HG03039 (cell line): ENCODE measurements around the gene NR6A1.

Source experiments
- ATAC-seq: cut with Tn5 transposase; IDR thresholded peaks from one replicate; pipeline ENCODE4 v1.9.1; 2021; ENCODE audit warnings: mild to moderate bottlenecking, moderate library complexity; ENCODE audit not compliant: unreplicated experiment

Gene NR6A1

GRCh38 chr9:124733964-124734740, 37.0 kb downstream of the NR6A1 start:
- no peak for ATAC-seq

- no peak for ATAC-seq
Measured at GRCh38 chr9:124730772-124731171, 40.3 kb downstream of the NR6A1 start.

- no peak for ATAC-seq
Measured at GRCh38 chr9:124726886-124727285, 44.2 kb downstream of the NR6A1 start.

- no peak for ATAC-seq
Measured at GRCh38 chr9:124725068-124725452, 46.1 kb downstream of the NR6A1 start.

- no peak for ATAC-seq
Measured at GRCh38 chr9:124724415-124725067, 46.6 kb downstream of the NR6A1 start.

GRCh38 chr9:124723352-124723751, 47.8 kb downstream of the NR6A1 start:
- ATAC-seq = no peak

- ATAC-seq = no peak
Measured at GRCh38 chr9:124721109-124721906, 49.8 kb downstream of the NR6A1 start.

- ATAC-seq = no peak
Measured at GRCh38 chr9:124720429-124721108, 50.5 kb downstream of the NR6A1 start.

- ATAC-seq = no peak
Measured at GRCh38 chr9:124718928-124719327, 52.2 kb downstream of the NR6A1 start.

- ATAC-seq = no peak
Measured at GRCh38 chr9:124717597-124717996, 53.5 kb downstream of the NR6A1 start.

GRCh38 chr9:124716808-124717207, 54.3 kb downstream of the NR6A1 start:
- no peak for ATAC-seq

- ATAC-seq = no peak
Measured at GRCh38 chr9:124710766-124711165, 60.3 kb downstream of the NR6A1 start.

- ATAC-seq = no peak
Measured at GRCh38 chr9:124709292-124709690, 61.8 kb downstream of the NR6A1 start.

GRCh38 chr9:124708633-124709291, 62.3 kb downstream of the NR6A1 start:
- no peak for ATAC-seq

GRCh38 chr9:124708074-124708473, 63.0 kb downstream of the NR6A1 start:
- ATAC-seq = no peak

GRCh38 chr9:124707666-124708065, 63.4 kb downstream of the NR6A1 start:
- no peak for ATAC-seq

GRCh38 chr9:124706685-124707084, 64.4 kb downstream of the NR6A1 start:
- ATAC-seq = no peak

- ATAC-seq = no peak
Measured at GRCh38 chr9:124699575-124699974, 71.5 kb downstream of the NR6A1 start.

- ATAC-seq = no peak
Measured at GRCh38 chr9:124698265-124698664, 72.8 kb downstream of the NR6A1 start.

GRCh38 chr9:124697326-124698200, 73.5 kb downstream of the NR6A1 start:
- no peak for ATAC-seq
